GM18868 (cell line): Measurements from ENCODE around the gene IFIT2.
A peak's percentile ranks its signal among the peaks of the same experiment; 100 is the strongest.

Experiments
- ATAC-seq: cut with Tn5 transposase; IDR thresholded peaks from one replicate; pipeline ENCODE4 v1.9.1; 2021; ENCODE audit warnings: mild to moderate bottlenecking, moderate library complexity; ENCODE audit not compliant: unreplicated experiment

The IFIT2 gene

DNA sequence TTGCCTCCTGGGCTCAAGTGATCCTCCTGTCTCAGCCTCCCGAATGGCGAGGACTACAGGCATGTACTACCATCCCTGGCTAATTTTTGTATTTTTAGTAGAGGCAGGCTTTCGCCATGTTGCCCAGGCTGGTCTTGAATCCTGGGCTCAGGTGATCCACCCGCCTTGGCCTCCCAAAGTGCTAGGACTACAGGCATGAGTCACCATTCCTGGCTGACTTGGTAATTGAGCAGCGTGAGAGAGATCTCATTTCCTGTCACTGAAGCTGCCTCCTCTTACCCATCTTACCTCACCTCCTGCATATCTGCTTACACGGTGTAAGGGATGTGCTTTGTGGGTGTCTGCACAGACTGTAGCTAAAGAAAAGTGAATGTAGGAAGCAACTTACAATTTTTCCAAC is 35.6 kb downstream of the IFIT2 start:
- peak; percentile 25 for ATAC-seq

GRCh38 chr10:89338713-89339112 is 36.9 kb downstream of the IFIT2 start:
- ATAC-seq: no peak

DNA sequence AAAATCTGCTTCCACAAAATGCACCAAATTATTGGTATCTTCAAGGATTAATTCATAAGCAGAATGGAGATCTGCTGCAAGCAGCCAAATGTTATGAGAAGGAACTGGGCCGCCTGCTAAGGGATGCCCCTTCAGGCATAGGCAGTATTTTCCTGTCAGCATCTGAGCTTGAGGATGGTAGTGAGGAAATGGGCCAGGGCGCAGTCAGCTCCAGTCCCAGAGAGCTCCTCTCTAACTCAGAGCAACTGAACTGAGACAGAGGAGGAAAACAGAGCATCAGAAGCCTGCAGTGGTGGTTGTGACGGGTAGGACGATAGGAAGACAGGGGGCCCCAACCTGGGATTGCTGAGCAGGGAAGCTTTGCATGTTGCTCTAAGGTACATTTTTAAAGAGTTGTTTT is 38.0 kb downstream of the IFIT2 start:
- ATAC-seq: no peak

DNA sequence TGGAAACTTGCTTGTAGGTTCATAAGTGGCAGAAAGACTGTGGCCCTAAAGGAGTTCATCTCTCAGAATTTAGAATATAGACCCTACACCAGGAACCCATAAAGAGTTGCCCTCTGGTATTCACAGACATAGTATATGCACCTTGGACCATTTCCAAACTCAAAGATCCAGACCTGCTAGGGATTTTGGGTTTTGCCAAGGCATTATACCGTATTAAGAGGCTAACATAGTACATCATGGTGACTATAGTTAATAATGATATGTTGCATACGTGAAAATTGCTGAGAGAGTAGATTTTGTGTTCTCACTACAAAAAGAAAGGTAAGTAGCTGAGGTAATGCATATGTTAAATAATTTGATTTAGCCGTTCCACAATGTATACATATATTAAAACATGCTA is 39.8 kb downstream of the IFIT2 start:
- ATAC-seq: no peak

- no peak for ATAC-seq
Observed at GRCh38 chr10:89342206-89342958, 40.5 kb downstream of the IFIT2 start.

GRCh38 chr10:89343089-89343767 is 41.4 kb downstream of the IFIT2 start:
- ATAC-seq: no peak

DNA sequence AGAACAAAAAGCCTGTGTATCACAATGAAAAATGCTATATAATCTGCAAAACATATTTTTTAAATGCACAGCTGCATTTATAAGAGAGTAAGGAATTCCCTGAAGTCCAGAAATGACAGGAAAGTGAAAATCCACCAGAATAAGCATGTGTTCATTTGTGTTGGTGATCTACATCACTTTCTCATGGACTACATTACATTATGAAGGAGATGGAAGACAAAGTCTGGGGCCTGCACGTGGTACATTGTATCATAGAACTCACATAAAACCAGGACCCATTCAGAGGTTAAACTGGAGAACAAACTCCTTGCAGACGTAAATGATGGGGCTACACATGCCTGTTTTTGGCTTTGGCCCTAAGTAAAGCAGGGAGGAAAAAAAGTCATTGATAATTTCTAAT is 42.3 kb downstream of the IFIT2 start:
- ATAC-seq: no peak

GRCh38 chr10:89345367-89346000 is 43.6 kb downstream of the IFIT2 start:
- no peak for ATAC-seq

GRCh38 chr10:89346405-89347254 is 44.8 kb downstream of the IFIT2 start:
- no peak for ATAC-seq

DNA sequence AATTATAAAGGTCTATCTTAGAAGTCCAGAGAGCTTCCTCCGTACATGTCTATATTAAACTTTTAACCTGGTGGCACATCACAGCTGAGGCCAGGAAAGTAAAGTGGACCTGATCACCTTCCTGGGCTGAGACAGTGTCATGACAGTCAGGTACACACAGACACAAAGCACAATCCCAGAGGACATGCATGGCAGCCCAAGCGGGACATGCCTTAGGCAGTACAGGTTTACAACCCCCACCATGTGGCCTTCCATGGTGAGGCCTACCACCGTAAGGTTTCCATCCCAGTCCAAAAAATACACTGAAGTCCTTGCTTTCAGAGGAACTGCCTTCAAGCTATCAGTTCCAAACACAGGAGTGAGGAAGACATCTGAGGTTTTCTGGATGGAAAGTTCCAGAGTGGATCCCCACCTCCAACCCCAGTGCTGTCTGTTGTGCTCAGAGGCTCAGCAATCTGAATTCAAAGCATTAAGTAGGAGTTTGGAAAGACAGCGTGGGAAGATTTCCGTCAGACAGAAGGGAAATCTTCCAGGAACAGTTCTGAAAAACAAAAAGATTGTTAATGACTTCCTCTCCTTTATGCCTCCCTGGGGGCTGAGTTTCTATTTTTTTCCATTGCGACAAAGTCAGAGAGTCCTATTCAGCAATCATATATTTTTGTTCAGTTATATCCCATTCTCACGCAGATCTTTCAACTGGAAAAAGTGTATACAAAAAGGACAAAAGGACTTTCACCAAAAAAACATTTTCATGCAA is 46.0 kb downstream of the IFIT2 start:
- no peak for ATAC-seq

GRCh38 chr10:89348481-89348880 is 46.6 kb downstream of the IFIT2 start:
- ATAC-seq: no peak

- no peak for ATAC-seq
Observed at GRCh38 chr10:89348975-89349374, 47.1 kb downstream of the IFIT2 start.

DNA sequence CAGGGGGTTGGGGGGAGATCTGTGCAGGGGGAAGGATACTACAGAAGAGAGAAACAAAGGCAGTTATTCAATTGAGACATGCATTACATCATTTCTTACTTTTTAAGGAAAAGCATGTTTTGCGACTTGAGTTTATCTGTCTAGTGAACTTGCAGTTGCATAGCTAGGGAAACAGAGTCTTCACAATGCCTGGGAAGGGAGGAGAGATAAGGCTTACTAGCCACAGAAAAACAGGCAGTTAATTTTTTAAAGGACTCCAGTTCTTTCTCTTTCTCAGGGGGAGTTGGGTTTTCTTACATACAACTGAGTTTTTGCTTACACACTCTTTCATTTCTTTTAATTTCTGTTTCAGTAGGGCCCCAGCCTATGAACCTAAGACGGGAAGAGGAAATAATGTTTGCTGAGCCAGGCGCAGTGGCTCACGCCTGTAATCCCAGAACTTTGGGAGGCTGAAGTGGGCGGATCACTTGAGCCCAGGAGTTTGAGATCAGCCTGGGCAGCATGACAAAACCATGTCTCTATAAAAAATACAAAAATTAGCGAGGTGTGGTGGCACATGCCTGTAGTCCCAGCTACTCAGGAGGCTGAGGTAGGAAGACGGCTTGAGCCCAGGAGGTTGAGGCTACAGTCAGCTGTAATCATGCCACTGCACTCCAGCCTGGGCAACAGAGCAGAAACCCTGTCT is 48.9 kb downstream of the IFIT2 start:
- ATAC-seq: peak; percentile 43

DNA sequence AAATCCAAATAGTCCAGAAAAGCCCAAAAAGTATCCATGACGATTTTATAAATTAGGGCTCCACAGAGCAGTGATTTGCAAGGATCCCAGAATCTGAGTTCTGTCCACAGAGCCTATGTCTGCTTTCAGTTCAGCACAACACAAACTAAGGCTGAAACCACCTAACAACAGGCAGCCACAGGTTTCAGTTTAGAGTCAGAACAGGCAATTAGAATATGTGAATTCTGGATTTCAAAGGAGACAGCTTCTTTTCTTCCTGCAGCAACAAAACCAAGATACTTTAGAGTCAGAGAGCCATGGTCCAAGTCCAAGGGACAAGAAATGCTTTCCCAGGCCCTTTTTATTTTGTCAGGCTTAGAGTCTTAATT is 49.5 kb downstream of the IFIT2 start:
- ATAC-seq: peak; percentile 79

- no peak for ATAC-seq
Observed at GRCh38 chr10:89351780-89352597, 50.1 kb downstream of the IFIT2 start.

GRCh38 chr10:89352802-89353201 is 51.0 kb downstream of the IFIT2 start:
- ATAC-seq: no peak

- ATAC-seq: no peak
Observed at GRCh38 chr10:89355394-89355931, 53.6 kb downstream of the IFIT2 start.

DNA sequence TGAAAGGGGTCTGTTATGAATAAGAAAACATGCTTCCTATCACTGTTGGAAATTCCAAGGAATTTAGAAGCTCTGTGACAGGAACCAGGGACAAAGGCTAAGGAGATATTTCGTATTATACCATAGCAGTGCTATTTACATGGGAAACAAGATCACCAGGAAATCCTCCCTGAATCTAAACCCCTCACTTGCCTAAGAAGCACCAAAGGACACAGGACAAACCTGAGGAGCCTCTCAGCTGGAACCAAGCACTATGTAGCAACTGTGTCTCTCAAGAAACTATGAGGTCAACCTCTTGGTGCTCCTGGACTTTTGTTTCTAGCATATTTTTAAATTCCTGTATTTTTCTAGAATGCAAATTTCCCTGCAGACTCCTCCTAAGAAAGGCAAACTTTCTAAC is 55.2 kb downstream of the IFIT2 start:
- ATAC-seq: no peak

GRCh38 chr10:89357975-89358374 is 56.1 kb downstream of the IFIT2 start:
- ATAC-seq: no peak
